HTERT RPE-1 (cell line): ENCODE measurements around the gene EMID1.
"Not testable (repeated sequence)": the region's sequence is repeated elsewhere in the genome, so short reads cannot be mapped to it uniquely, and the experiment has no call there.

ENCODE experiments used
- in situ Hi-C: fragments of 300-500 bp; cut with MboI; formaldehyde crosslinking; loops from 4 replicates; pipeline ENCODE4 v1.14.3; 2020; ENCODE audit warnings: low sequenced_read_pairs

The EMID1 gene

DNA sequence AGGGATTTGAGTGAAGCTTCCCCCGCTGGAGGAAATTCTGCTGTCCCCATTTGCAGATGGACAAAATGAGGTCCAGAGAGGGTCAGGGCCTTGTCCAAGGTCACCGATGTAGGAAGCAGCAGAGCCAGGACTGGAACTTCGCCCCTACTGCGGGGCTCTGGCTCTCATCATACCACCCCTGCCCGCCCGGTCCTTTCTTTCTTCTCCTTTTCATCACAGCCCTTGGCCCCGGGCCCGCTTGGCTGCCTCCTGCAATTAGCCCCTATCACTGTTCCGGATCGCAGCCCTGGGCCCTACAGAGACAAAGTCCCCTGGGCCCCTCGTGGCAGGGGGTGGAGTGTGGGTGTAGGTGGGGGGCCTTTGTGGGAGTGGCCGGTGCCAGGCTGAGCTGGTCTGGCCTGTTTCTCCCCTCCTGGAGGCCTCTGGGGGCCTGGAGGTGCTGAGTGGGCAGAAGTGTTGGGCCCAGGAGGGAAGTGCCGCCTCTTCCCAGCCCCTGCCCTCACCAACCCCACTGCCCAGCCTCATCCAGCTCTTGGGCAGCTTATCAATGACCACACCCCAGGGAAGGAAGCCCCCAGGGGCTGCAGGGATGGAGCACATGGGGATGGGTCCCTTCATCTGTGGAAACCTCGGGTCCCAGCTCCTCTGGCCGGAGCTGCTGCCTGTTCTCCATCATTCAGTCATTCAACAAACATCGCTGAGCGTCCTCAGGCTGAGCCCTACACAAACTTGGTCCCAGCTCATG is 3.4 kb downstream of the EMID1 start:
- in situ Hi-C loops, result no loop called here

DNA sequence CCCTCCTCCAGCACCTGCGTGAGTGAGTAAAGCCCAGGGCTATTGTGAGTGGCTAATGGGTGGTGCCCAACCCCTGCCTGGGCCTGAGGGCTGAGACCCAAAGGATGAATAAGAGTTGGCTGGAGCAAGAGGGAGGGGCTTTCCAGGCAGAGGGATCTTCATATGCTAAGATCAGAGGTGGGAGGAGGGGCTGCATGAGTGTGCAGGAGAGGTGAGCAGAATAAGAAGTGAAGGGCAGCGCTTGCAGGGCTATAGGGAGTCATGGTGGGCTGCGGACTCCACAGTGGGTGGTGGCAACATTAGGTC is 3.9 kb downstream of the EMID1 start:
- in situ Hi-C loops, result no loop called here

DNA sequence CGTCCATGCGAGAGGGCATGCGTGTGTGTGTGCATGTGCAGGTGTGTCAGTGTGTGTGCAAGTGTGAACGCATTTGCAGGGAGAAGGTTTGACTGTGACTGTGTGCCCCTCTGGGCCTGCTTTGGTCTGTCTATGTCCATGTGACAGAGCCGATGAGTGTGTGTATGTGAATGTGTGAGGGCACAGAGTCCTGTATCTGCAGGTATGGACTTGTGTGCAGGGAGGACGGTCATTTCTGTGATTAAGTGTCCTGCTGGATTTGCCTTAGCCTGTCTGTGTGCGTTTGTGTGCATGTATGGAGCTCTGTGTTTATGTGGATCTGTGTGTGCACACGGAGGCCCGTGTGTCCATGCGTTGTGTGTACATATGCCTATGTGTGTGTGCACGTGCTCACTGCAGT is 5.4 kb downstream of the EMID1 start:
- in situ Hi-C loops, result no loop called here

DNA sequence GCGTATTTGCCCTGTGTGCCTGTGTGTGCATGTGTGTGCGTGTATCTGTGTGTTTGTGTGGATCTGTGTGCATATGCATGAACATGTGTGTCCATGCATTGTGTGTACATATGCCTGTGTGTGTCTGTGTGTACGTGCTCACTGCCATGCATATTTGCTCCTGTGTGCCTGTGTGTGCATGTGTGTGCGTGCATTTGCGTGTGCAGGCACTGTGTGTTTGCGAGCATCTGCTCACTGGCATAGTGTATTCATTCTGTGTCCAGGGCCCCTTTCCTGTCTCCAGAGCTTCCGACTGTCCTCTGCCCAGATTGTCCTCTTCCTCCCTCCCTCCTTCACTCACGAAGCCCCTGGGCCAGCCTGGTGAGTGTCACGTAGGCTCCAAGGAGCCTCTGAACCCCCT is 5.8 kb downstream of the EMID1 start:
- in situ Hi-C loops, result no loop called here

DNA sequence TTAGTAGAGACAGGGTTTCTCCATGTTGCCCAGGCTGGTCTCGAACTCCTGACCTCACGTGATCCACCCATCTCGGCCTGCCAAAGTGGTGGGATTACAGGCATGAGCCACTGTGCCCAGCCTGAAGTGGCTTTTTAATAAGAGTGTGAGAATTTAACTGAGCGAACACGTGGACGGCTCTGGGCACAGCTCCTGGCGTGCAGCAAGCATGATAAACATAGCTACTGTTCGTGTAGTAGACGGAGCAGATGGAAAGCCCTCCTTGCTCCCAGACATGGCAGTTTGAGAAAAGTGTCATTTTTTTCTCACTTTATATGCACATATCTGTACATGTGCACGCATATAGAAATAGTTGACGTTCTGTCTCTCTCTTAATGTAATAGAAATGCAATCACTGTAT is 7.0 kb downstream of the EMID1 start:
- in situ Hi-C loops, result no loop called here

DNA sequence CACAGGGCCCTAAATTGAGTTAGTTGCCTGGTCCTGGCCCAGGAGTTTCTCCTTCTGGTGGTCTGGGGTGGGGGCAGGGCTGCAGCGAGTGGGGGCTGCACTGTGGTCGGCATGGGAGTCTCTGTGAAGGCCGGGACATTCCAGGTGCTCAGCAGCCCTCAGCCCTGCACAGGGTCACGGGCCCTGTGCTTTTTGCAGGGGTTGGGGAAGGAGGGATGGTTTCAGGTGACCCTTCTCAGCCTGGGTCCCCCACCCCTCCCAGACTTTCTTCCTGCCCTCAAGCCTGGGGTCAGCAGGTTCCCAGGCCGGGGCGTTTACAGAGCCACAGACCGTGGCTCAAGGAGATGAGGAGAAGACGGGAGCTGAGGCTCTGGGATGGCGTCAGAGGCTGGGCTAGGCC is 7.8 kb downstream of the EMID1 start:
- in situ Hi-C loops, result no loop called here

DNA sequence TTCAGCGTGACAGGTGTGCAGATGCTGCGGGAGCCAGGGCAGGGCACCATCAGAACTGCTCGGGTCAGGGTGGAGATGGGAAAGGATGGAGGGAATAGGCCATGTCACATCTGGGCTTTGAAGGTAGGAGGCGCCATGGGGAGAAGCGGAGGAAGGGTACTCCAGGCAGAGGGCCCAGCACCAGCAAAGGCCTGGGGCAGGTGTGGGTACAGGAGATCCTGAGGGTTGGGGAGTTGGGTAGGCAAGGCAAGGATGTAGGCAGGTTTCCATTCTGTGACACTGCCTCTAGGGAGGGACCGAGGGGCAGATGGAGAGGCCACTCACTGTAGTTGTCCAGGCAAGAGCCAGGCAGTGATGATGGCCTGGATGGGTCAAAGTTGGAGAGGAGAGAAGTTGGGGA is 8.5 kb downstream of the EMID1 start:
- in situ Hi-C loops, result no loop called here

DNA sequence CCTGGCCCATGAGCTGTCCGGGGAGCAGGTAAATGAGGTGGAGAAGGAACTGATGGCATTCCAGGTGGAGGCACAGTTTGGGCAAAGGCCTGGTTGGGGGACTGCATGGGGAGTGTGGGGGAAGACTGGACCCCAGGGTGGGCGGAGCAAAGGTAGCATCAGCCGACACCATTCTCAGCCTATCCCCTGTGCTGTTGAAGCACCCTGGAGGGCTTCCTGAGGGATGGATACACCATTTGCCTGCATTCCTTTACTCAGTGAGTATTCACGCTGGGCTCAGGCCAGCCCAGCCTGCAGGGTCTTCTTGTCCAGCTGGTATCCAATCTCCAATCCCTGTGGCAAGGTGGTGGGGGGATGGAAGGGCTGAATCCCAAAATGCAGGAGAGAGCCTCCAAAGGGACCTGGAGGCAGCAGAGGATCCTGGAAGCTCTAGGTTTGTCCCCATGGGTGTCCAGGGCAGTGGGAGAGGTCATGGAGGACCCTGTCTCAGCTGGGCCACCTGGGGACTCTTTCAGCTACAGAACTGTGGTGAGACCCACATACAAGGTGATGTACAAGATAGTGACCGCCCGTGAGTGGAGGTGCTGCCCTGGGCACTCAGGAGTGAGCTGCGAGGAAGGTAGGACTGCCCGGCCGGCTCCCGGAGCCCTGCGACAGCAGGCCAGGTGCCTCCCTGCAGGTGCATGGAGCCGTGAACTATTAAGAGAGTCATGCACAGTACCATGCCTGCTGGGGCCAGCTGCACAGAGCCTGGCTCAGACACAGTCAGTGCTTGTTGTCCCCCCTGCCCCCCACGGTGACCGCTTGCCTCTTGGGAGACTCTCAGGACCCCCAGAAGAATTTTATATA is 9.5 kb downstream of the EMID1 start:
- in situ Hi-C loops, result no loop called here

DNA sequence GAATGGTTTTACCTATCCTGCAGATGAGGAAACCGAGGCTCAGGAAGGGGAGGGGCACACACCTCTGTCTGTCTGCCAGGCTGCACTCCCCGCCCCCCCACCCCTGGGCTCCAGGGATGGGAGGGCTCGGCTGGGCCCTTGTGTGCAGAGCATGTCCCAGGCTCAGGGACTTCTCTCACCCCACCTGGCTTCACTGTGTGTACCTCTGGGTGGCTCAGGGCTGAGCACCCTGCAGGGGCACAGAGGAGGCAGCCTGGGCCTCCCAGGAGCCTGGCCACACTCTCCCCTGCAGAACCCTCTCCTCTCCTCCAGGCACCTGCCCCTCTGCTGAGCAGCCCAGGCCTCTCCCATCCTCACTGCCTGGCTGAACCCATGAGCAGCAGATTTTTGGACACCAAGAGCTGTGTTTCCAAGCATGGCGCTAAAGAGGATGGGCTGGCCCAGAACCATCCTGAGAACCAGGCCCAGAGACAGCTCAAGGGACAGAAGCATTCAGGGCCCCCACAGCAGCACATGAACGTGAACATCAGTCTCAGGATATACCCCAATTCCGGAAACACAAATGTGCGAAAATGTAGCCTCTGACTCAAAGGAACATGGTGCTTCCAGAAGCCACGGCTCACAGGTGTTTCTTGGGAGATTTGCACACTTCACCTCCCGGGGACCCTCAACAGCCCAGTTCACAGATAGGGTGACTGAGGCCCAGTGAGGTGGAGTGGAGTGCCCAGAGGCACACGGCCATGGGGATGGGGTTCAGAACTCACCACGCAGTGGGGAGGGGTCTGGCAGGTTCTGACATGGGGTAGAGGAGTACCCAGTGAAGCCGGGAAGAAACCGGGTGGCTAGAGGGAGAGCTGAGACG is 10.5 kb downstream of the EMID1 start:
- in situ Hi-C loops, result no loop called here

DNA sequence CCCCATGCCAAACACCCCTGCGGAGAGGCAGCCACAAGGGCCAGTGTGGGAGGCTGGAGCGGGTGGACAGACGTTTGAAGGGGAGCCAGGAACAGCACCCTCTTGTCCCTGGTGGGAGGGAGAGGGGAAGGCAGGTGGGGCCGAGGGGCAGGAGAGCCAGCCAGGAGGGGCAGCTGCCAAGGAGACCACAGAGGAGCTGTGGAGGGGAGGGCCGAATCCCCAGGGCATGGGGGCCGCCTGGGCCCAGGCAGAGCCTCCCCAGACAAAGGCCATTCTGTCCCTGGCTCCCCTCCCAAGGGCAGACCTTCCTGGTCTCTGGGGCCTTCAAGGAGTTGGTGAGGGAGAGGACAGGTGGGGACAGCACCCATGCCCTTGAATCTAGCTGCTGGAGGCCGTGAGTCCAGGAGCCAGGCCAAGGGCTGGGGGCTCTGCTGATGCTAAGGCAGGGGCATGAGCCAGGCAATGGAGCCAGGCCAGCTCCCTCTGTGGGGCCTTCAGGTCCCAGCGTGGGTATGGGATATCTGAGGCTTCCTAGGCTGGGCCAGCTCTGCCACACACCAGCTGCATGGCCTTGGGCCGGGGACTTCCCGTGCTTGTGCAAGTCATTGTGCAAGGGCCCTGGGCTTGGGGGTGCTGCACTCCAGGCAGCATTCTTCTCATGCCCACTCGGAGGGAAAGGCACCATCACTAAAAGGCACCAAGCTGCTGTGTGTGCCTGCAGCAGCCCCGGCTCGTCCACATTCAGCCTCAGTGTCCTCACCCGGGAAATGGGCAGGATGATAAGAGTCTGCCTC is 11.4 kb downstream of the EMID1 start:
- in situ Hi-C loops, result no loop called here

DNA sequence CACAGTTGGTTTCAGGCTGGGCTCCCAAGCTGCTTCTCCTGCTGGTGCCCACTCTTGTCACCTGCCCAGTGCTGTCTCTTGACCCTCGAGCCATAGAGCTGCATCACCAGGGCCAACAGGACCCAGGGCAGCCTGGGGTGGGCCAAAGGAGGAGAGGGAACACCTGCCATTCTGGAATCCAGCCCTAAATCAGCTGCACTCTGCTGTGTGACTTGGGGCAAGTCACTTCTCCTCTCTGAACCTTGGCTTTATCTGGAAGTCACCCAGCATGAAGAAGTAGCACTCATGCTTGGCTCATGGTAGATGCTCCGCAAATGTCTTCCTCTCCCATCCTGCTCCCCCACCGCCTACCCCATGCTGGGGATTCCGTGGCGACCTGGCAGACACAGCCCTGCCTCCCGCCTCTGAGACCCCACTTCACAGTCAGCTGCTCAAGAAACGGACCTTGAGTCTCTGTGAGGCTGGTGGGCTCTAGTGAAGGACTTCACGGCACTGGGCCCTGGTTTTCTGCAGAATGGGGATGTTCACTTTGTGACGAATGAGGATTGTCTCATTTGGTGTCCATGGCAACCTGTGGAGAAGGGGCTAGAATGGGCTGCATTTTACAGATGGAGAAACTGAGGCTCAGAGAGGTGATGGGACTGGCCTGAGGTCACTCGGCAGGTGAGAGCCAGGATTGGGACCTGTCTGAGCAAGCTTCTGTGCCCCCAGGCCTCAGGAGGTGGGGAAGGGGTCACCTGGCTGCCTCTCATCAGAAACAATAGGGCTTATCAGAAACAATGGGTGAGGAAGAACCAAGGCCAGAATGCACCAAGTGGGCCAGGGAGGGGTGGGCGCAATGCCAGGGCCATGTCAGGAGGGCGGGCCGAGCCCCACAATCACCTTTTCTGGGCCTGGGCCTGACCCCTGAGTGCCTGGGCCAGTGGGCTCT is 12.4 kb downstream of the EMID1 start:
- in situ Hi-C loops, result no loop called here

DNA sequence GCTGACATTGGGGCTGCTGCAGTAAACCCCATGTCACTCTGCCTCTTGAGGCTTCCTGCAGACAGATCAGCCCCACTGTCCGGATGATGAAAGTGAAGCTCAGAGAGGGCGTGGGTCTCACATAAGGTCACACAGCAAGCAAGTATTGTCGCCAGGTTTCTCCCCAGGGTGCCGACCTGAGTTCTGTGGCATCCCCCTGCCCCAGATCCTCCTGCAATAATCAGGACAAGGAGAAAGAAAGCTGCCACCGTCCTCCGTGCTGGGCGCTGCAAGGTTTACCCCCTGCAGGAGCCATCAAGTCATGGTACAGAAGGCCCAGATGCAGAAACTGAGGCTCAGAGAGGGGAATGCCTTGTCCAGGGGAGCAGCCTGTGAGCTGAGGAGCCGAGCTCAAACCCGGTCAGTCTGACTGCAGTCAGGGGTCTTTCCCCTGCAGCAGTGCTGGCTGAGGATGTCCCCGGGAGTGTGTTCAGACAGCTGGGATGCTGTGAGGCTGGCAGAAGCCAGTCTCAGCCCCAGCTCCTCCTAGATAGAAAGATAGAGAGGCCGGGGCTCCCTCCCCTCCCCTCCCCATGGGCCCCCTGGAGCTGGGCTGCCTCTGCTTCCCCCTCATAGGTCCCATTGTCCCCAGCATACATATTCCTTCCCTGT is 13.2 kb downstream of the EMID1 start:
- in situ Hi-C loops, result no loop called here

DNA sequence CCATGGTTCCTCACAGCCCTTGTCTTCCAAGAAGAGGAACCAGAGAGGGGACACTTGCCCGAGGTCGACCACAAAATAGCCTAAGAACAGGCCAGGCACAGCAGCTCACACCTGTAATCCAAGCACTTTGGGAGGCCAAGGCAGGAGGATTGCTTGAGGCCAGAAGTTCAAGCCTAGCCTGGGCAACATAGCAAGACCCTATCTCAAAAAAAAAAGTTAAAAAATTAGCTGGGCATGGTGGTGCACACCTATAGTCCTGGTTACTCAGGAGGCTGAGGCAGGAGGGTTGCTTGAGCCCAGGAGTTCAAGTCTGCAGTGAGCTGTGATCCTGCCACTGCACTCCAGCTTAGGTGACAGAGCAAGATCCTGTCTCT is 13.7 kb downstream of the EMID1 start:
- in situ Hi-C loops, result not testable (repeated sequence)

DNA sequence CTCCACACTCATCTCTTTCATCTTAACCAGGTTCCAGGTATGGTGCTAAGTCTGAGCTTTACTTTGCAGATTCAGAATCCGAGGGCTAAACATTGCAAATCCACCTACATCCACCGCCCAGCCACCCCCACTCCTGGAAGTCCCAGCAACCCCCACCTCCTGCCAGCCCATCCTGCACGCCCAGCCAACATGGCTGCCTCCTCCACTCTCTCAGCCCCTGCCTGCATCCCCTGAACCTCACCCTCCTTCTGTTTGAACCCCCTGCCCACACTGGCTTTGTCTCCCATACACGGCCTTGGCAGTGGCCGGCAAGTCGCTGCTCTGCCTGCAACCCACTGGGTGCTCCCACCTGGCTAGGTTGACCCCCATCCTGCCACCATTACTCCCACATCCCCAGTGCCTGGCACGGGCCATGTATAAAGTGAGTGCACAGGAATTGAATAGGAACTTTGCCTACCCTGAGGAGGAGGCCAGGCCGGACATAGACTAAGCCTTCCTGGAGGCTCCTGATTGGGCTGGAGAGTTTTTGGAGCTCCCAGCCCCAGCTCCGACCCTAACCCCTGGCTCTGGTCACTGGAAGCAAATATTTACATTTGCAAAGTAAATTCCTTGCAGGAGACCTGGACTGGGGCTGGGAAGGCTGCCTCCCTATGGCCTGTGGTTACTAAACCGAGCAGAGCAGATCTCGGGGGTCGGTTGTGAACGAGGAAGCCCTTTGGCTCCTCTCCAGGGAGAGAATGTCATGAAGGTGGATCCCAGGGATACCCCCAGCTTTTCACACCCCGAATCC is 14.4 kb downstream of the EMID1 start:
- in situ Hi-C loops, result no loop called here

DNA sequence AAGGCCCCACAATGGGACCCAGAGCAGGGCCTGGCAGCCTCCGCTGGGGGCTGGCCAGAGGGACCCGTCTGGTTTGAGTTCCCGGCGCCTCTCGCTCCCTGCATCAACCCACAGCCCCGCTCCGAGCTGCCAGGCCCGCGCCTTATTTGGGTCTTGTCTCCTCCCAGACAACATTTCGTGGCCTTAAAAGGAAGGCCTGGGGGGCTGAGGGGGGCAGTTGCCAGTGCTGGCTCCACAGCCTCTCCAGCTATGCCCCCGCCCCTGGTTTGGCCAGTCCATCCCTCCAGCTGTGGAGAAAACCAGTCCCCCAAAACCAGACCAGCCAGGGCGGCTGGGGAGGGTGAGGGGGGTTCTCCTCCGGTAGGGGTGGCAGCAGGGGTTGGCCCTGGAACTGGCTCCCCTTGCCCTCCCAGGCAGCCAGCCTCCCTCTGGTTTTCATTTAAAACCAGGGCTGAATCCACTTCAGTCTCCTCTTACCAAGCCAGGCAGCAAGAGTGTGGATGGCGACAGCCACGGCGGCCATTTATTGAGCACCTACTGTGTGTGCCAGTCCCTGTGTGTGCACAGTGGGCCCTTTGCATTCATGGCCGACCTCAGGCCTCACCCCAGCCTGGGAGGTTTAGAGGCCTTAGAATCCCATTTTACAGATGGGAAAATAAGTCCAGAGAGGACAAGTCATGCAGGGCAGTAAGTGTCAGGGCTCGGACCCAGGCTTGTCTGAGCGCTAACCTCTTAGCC is 18.6 kb downstream of the EMID1 start:
- in situ Hi-C loops, result no loop called here

DNA sequence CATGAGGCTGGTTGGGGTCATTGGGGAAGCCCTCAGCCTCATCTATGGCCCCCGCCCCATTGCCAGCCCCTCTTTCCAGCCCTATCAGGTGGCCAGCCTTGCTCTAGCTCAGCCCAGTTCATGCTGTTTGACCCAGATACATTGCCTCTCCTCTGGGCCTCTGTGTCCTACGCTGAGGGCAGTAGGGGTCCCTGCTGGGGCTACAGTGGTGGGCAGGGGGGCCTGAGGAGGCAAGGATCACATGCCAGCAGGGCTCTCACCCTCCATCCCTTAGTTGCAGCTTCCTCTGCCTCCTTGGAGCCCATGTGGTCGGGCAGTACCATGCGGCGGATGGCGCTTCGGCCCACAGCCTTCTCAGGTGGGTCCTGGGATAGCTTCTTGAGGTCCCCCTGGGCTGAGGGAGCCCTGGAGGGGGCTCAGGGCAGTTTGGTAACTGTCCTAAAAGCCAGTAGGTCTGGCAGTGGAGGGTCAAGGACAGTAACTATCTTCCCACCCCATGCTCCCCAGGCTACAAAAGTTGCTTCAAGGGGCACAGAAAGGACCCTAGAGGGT is 19.2 kb downstream of the EMID1 start:
- in situ Hi-C loops, result no loop called here

DNA sequence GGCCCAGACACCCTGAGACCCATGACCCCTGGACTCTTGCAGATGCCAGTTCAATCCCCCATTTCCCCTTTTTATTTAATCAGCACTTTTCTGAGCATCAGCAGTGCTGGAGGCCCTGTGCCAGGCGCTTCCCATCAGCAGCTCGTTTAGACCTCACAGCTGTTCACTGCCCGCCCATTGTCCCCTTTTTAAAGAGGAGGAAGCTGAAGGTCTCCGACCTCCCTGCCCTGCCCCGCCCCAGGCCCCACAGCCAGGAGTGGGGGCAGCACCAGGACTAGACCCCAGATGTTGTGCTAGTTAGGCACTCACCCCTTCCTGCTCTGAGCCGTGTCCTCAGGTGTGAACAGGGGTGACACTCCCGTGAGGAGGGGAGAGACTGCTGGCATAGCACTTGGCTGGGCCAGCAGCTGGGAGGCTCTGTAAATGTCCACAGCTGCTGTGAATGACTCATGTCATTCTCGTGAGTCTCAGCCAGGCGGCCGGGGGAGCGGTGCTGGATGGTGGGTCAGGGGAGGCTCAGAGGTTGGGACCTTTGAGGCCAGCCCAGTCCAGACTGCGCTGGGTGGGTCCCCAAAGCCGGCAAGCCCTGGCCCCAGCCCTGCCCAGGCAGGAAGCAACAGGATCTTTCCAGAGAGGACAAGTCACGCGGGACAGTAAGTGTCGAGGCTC is 19.9 kb downstream of the EMID1 start:
- in situ Hi-C loops, result no loop called here
